ENCODE measurements around the gene FBXL19. TPM values are rescaled to one million over a fixed set of nuclear protein-coding genes. Genes with fewer than 3 reads are reported as not detected.

The FBXL19 gene
- total and polyA plus RNA-seq, 2 experiments from 2014 or later: 2.1 to 19.4 TPM

DNA sequence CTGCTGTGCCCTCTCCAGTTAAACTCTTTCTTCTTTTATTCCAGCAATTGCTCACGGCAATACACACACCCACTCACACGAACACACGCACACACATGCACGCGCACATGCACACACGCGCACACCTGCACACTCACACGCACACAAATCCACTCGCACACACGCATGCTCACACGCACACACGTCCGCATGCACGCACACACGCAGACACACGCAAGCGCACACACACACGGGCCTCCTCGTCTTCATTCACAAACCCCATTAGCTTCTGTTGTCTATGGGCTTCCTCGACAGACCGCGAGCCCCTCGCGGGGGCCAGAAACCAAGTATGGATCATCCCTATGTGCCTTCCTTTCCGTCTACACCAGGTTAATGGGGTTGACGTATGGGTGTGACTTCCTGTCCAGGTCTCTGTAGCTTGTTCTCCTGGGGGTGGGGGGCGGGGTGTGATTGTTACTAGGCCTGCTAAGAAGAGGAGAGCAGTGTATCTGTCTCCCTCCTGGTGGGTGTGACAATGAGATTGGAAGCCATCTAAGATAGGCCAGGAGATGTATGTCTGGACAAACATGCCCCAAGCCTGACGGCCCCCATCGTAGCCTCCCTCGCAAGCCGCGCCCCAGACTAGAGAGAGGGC is 27.6 kb upstream of the FBXL19 start:
- Histone ChIP-seq H3K9me3 (ENCODE audit: low read depth) (no peaks in the 10 kb centered on the region), H3K36me3 (replicated peaks; ENCODE audit: insufficient read depth, low read depth) (no peaks in the 10 kb centered on the region), H4K20me1 (ENCODE audit: insufficient read depth, poor library complexity, severe bottlenecking) (no peaks in the 10 kb centered on the region), H3K27ac (peak overlapping the region; percentile 98), H3K9me2 (replicated peaks; ENCODE audit: insufficient read depth) (no peaks in the 10 kb centered on the region), H3K79me2 (peaks cover 23% of the 10 kb centered on the region), H2AFZ (peak overlapping the region; percentile 74), H3K27me3 (no peaks in the 10 kb centered on the region), H3K4me3 (no peak overlapping the region), H3K4me1 (ENCODE audit: insufficient read depth) (peaks cover 31% of the 10 kb centered on the region), H3K4me2 (peak overlapping the region; percentile 83)
- TF ChIP-seq EZH2phosphoT487 (IDR thresholded peaks at IDR 0.05; ENCODE audit: low read depth, severe bottlenecking, unreplicated experiment) (no peak), EZH2 (IDR thresholded peaks at IDR 0.05; ENCODE audit: borderline replicate concordance) (no peak)
- TF ChIP-seq, protein P1, sequence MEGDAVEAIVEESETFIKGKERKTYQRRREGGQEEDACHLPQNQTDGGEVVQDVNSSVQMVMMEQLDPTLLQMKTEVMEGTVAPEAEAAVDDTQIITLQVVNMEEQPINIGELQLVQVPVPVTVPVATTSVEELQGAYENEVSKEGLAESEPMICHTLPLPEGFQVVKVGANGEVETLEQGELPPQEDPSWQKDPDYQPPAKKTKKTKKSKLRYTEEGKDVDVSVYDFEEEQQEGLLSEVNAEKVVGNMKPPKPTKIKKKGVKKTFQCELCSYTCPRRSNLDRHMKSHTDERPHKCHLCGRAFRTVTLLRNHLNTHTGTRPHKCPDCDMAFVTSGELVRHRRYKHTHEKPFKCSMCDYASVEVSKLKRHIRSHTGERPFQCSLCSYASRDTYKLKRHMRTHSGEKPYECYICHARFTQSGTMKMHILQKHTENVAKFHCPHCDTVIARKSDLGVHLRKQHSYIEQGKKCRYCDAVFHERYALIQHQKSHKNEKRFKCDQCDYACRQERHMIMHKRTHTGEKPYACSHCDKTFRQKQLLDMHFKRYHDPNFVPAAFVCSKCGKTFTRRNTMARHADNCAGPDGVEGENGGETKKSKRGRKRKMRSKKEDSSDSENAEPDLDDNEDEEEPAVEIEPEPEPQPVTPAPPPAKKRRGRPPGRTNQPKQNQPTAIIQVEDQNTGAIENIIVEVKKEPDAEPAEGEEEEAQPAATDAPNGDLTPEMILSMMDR (IDR thresholded peaks at IDR 0.05; ENCODE audit: poor library complexity): no peak
- DNase-seq (ENCODE audit: low spot score): no peak
- 55% methylated on average over 31 of the region's 32 CpGs for WGBS (ENCODE audit: low lambda C conversion rate, missing lambda C conversion rate)

DNA sequence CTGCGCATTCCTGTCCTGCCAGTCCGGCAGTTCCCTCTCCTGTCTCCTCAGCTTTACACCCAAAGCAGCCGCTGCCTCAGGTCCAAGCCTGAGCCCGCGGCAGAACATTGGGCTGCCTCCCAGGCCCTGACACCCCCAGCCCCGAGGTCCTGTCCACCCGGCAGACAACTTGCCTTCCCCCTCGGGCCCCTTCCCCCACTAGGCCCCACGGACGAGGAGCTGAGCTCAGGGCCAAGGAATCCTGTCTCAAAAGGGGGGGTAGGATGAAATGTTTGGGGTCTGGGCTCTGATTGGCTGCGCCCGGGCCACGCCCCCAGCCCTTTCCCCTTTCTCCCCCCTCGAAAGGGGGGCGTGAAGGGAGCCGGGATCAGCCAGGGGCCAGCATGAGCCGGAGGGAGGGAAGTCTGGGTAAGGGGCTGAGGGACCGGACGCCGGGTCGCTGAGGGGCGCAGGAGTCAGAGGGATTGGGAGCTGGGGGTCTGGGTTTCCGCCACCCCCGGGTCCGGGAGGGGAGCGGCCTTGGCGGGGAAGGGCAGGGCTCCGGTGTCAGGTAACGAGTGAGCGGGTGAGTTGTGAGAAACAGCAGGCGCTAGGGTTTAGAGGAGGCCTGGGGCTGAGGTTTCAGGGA is 27.0 kb upstream of the FBXL19 start, which contains the start of gene CTF1:
TSS of gene CTF1 (plus strand) at position 354 of the 628 bp plus-strand sequence. CDS start at position 384, 30 bp downstream.
- H3K4me1 ChIP-seq (ENCODE audit: insufficient read depth): peaks cover 31% of the 10 kb centered on the region
- peaks cover 20% of the 10 kb centered on the region for H3K79me2 ChIP-seq
- H3K36me3 ChIP-seq (replicated peaks; ENCODE audit: insufficient read depth, low read depth): no peaks in the 10 kb centered on the region
- H3K27ac ChIP-seq: peak within 1 kb of the TSS; percentile 98
- peak within 1 kb of the TSS; percentile 74 for H2AFZ ChIP-seq
- H3K9me3 ChIP-seq (ENCODE audit: low read depth): no peaks in the 10 kb centered on the region
- H4K20me1 ChIP-seq (ENCODE audit: insufficient read depth, poor library complexity, severe bottlenecking): no peaks in the 10 kb centered on the region
- TF ChIP-seq EZH2 (IDR thresholded peaks at IDR 0.05; ENCODE audit: borderline replicate concordance) (no peak), EZH2phosphoT487 (IDR thresholded peaks at IDR 0.05; ENCODE audit: low read depth, severe bottlenecking, unreplicated experiment) (no peak)
- TF ChIP-seq, protein P1 (IDR thresholded peaks at IDR 0.05; ENCODE audit: poor library complexity): no peak
- peak within 1 kb of the TSS; percentile 83 for H3K4me2 ChIP-seq
- 5% methylated on average over 17 of the region's 31 CpGs for WGBS (ENCODE audit: low lambda C conversion rate, missing lambda C conversion rate)
- H3K4me3 ChIP-seq: peak within 1 kb of the TSS; percentile 30
- peak; percentile 91 for DNase-seq (ENCODE audit: low spot score)
- no peaks in the 10 kb centered on the region for H3K27me3 ChIP-seq
- no peaks in the 10 kb centered on the region for H3K9me2 ChIP-seq (replicated peaks; ENCODE audit: insufficient read depth)

DNA sequence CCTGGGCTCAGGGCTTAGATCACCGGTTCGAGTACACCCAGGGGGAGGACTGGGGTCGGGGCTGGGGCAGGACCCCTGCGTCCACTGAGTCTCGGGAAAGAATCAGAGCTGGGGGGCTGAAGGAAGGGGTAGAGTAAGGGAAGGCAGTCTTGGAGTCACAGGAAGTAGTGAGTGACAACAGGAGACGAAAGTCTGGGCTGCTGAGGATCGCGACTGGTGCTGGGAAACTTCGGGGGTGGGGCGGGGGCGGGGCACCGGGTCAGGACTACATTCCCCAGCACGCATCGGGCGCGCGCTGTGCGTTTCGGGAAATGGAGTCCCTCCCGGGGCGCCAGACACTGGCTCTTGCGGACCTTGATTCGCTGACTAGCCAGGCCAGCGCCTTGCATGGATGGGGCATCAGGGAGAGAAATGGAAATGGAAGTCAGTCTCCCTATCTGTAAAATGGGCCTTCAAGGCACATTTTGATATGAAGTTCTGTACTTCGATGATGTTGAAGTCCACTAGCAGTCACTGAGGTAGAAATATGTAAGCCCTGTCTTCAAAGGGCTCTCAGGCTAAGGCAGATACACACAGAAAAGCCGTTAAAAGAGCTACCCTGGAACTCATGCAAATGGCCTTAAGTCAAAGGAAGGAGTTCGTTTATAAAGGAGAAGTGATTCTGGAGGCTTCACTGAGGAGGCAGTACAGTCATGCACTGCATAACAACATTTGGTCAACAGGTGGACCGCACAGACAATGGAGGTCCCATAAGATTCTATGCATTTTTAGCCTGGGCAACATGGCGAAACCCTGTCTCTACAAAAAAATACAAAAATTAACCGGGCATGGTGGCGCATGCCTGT is 26.3 kb upstream of the FBXL19 start:
- H3K27me3 ChIP-seq: no peaks in the 10 kb centered on the region
- peaks cover 35% of the 10 kb centered on the region for H3K4me1 ChIP-seq (ENCODE audit: insufficient read depth)
- no peaks in the 10 kb centered on the region for H3K9me3 ChIP-seq (ENCODE audit: low read depth)
- no peaks in the 10 kb centered on the region for H3K9me2 ChIP-seq (replicated peaks; ENCODE audit: insufficient read depth)
- H3K4me3 ChIP-seq: peak overlapping the region; percentile 30
- no peaks in the 10 kb centered on the region for H4K20me1 ChIP-seq (ENCODE audit: insufficient read depth, poor library complexity, severe bottlenecking)
- H2AFZ ChIP-seq: peak overlapping the region; percentile 74
- WGBS (ENCODE audit: low lambda C conversion rate, missing lambda C conversion rate): 26% methylated on average over 23 of the region's 31 CpGs
- peak overlapping the region; percentile 98 for H3K27ac ChIP-seq
- no peaks in the 10 kb centered on the region for H3K36me3 ChIP-seq (replicated peaks; ENCODE audit: insufficient read depth, low read depth)
- H3K79me2 ChIP-seq: peaks cover 15% of the 10 kb centered on the region
- H3K4me2 ChIP-seq: peak overlapping the region; percentile 83
- DNase-seq (ENCODE audit: low spot score): peak; percentile 96
- TF ChIP-seq EZH2phosphoT487 (IDR thresholded peaks at IDR 0.05; ENCODE audit: low read depth, severe bottlenecking, unreplicated experiment) (no peak), EZH2 (IDR thresholded peaks at IDR 0.05; ENCODE audit: borderline replicate concordance) (no peak)
- TF ChIP-seq, protein P1 (IDR thresholded peaks at IDR 0.05; ENCODE audit: poor library complexity): no peak

All from hepatocyte (in vitro differentiated cells).